Measurements from ENCODE around the gene SRC. TPM values are rescaled to one million over a fixed set of nuclear protein-coding genes. Genes with fewer than 3 reads are reported as not detected.

SRC gene
- total and polyA plus RNA-seq, 3 experiments from 2014 or later: 1.2 to 2.7 (median 2.4) TPM

- Mint-ChIP-seq H3K27me3 (peaks cover 0 to 3% of the 10 kb centered on the region in 2 donors), H3K27ac (no peak overlapping the region), H3K4me1 (no peaks in the 10 kb centered on the region), H3K4me3 (peak overlapping the region in 1 of 7 donors; percentile 44), H3K9me3 (no peaks in the 10 kb centered on the region), H3K36me3 (no peaks in the 10 kb centered on the region)
- H3K4me1 ChIP-seq (ENCODE audit: insufficient read depth, low read length): no peaks in the 10 kb centered on the region
- no peak overlapping the region for H3K27ac ChIP-seq (ENCODE audit: low read depth, low read length)
- H3K4me3 ChIP-seq (ENCODE audit: low read length): no peak overlapping the region
- H3K27me3 ChIP-seq (ENCODE audit: insufficient read depth, low read length, poor library complexity, severe bottlenecking): no peaks in the 10 kb centered on the region
- no peaks in the 10 kb centered on the region for H3K9me3 ChIP-seq (ENCODE audit: low read length)
- POLR2A ChIA-PET: no interaction called here
- DNase-seq: no peak
- CTCF ChIA-PET: no interaction called here
- H3K36me3 ChIP-seq (ENCODE audit: insufficient read depth, low read length): no peaks in the 10 kb centered on the region
Measured at GRCh38 chr20:37329481-37330165, 16.3 kb upstream of the SRC start.

DNA sequence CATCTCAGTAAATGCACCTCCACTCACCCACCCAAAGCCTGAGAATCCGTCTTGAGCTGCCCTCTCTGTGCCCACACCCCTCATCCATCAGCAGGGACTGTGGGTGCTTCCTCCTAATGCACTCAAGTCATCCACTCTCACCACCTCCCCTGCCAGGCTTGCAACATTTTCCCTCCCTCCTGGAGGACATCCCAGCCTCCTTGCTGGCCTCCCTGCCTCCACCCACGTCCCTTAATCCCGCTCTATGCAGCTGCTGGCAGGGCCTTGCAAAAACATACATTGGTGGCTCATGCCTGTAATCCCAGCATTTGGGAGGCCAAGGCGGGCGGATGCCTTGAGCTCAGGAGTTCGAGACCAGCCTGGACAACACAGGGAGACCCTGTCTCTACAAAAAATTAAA lies 15.6 kb upstream of the SRC start:
- DNase-seq: peak in 1 of 5 donors; percentile 9
- Histone ChIP-seq H3K36me3 (ENCODE audit: insufficient read depth, low read length) (no peaks in the 10 kb centered on the region), H3K4me3 (ENCODE audit: low read length) (no peak overlapping the region), H3K4me1 (ENCODE audit: insufficient read depth, low read length) (no peaks in the 10 kb centered on the region), H3K9me3 (ENCODE audit: low read length) (no peaks in the 10 kb centered on the region), H3K27ac (ENCODE audit: low read depth, low read length) (no peak overlapping the region), H3K27me3 (ENCODE audit: insufficient read depth, low read length, poor library complexity, severe bottlenecking) (no peaks in the 10 kb centered on the region)
- ChIA-PET CTCF (no interaction called here), POLR2A (no interaction called here)
- Mint-ChIP-seq H3K4me1 (no peaks in the 10 kb centered on the region), H3K36me3 (no peaks in the 10 kb centered on the region), H3K9me3 (no peaks in the 10 kb centered on the region), H3K4me3 (no peak overlapping the region), H3K27me3 (peaks cover 0 to 3% of the 10 kb centered on the region in 2 donors), H3K27ac (peak overlapping the region in 1 of 8 donors; percentile 17)

DNA sequence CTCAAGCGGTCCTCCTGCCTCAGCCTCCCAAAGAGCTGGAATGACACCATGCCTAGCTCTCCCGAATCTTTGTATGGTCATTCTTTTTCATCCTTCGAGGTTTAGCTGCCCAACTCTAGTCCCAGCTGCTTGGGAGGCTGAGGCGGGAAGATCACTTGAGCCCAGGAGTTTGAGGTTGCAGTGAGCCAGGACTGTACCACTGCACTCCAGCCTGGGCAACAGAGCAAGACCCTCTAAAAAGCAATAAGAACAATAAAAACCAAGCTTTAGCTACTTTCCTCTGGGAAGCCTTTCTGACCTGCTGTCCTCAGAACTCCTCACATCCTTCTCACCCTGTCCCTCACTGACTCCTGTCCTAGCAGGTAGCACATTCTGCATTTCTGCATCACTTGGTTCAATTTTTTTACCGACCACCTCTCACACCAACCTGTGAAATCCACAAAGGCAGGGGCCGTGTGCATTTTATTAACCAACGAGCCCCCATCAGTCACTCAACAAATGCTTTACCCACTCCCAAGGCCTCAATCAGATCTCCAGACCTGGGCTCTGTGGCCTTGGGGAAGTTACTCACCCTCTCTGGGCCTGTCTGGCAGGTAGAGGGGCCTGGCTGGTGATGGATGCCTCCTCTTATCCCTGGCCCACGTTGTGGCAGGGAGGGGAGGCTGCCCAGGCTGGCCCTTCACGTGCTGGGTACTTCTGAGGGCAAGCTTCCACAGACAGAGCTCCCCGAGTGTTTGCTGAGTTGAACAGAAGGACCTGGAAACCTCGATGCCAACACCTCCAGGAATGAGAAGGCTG lies 14.7 kb upstream of the SRC start:
- ChIA-PET POLR2A (no interaction called here), CTCF (no interaction called here)
- H3K4me1 Mint-ChIP-seq: peaks cover 7 to 8% (median 8%) of the 10 kb centered on the region in 3 donors
- no peak overlapping the region for H3K27ac ChIP-seq (ENCODE audit: low read depth, low read length)
- DNase-seq: peak in 1 of 5 donors; percentile 29
- H3K27me3 ChIP-seq (ENCODE audit: insufficient read depth, low read length, poor library complexity, severe bottlenecking): no peaks in the 10 kb centered on the region
- H3K36me3 Mint-ChIP-seq: no peaks in the 10 kb centered on the region
- no peak overlapping the region for H3K4me3 Mint-ChIP-seq
- no peaks in the 10 kb centered on the region for H3K9me3 ChIP-seq (ENCODE audit: low read length)
- peaks cover 0 to 5% of the 10 kb centered on the region in 2 donors for H3K27me3 Mint-ChIP-seq
- no peak overlapping the region for H3K27ac Mint-ChIP-seq
- H3K4me3 ChIP-seq (ENCODE audit: low read length): no peak overlapping the region
- H3K9me3 Mint-ChIP-seq: no peaks in the 10 kb centered on the region
- H3K4me1 ChIP-seq (ENCODE audit: insufficient read depth, low read length): no peaks in the 10 kb centered on the region
- no peaks in the 10 kb centered on the region for H3K36me3 ChIP-seq (ENCODE audit: insufficient read depth, low read length)

- Histone ChIP-seq H3K27ac (ENCODE audit: low read depth, low read length) (no peak overlapping the region), H3K36me3 (ENCODE audit: insufficient read depth, low read length) (no peaks in the 10 kb centered on the region), H3K4me3 (ENCODE audit: low read length) (no peak overlapping the region), H3K9me3 (ENCODE audit: low read length) (no peaks in the 10 kb centered on the region), H3K4me1 (ENCODE audit: insufficient read depth, low read length) (no peaks in the 10 kb centered on the region), H3K27me3 (ENCODE audit: insufficient read depth, low read length, poor library complexity, severe bottlenecking) (no peaks in the 10 kb centered on the region)
- DNase-seq: no peak
- POLR2A ChIA-PET: no interaction called here
- H3K4me1 Mint-ChIP-seq: peaks cover 12 to 21% (median 19%) of the 10 kb centered on the region in 3 donors
- H3K27ac Mint-ChIP-seq: no peak overlapping the region
- CTCF ChIA-PET: no interaction called here
- H3K27me3 Mint-ChIP-seq: peaks cover 0 to 5% of the 10 kb centered on the region in 2 donors
- H3K36me3 Mint-ChIP-seq: no peaks in the 10 kb centered on the region
- H3K9me3 Mint-ChIP-seq: no peaks in the 10 kb centered on the region
- H3K4me3 Mint-ChIP-seq: no peak overlapping the region
Measured at GRCh38 chr20:37333130-37333847, 12.7 kb upstream of the SRC start.

- Mint-ChIP-seq H3K4me3 (peak overlapping the region in 1 of 7 donors; percentile 32), H3K4me1 (peaks cover 12 to 21% (median 19%) of the 10 kb centered on the region in 3 donors), H3K9me3 (no peaks in the 10 kb centered on the region), H3K36me3 (no peaks in the 10 kb centered on the region), H3K27me3 (peaks cover 0 to 5% of the 10 kb centered on the region in 2 donors), H3K27ac (no peak overlapping the region)
- peak in 1 of 5 donors; percentile 33 for DNase-seq
- ChIA-PET CTCF (no interaction called here), POLR2A (no interaction called here)
- Histone ChIP-seq H3K36me3 (ENCODE audit: insufficient read depth, low read length) (no peaks in the 10 kb centered on the region), H3K4me1 (ENCODE audit: insufficient read depth, low read length) (no peaks in the 10 kb centered on the region), H3K4me3 (ENCODE audit: low read length) (no peak overlapping the region), H3K27me3 (ENCODE audit: insufficient read depth, low read length, poor library complexity, severe bottlenecking) (no peaks in the 10 kb centered on the region), H3K9me3 (ENCODE audit: low read length) (no peaks in the 10 kb centered on the region), H3K27ac (ENCODE audit: low read depth, low read length) (no peak overlapping the region)
Measured at GRCh38 chr20:37333848-37334318, 12.1 kb upstream of the SRC start.

DNA sequence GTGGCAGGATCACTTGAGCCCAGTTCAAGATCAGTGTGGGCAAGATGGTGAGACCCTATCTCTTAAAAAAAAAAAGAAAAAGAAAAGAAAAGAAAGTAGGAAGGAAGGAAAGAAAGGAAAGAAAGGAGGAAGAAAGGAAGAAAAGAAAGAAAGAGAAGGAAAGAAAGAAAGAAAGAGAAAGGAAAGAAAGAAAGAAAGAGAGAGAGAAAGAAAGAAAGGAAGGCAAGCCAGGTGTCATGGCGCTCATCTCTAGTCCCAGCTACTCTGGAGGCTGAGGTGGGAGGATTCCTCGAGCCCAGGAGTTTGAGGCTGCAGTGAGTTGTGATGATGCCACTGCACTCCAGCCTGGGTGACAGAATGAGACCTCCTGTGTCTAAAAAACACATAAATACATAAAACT lies 11.5 kb upstream of the SRC start:
- no peaks in the 10 kb centered on the region for H3K36me3 Mint-ChIP-seq
- no peak overlapping the region for H3K4me3 Mint-ChIP-seq
- H3K9me3 Mint-ChIP-seq: no peaks in the 10 kb centered on the region
- H3K4me3 ChIP-seq (ENCODE audit: low read length): no peak overlapping the region
- H3K27ac Mint-ChIP-seq: no peak overlapping the region
- peaks cover 12 to 21% (median 19%) of the 10 kb centered on the region in 3 donors for H3K4me1 Mint-ChIP-seq
- H3K9me3 ChIP-seq (ENCODE audit: low read length): no peaks in the 10 kb centered on the region
- no peak for DNase-seq
- H3K27me3 Mint-ChIP-seq: peaks cover 0 to 4% of the 10 kb centered on the region in 2 donors
- ChIA-PET CTCF (interaction anchor here (1.0 kb wide), 1 partner anchor 200 kb away, joined by 3 read pairs; no protein-coding TSS in a partner anchor), POLR2A (no interaction called here)
- H3K4me1 ChIP-seq (ENCODE audit: insufficient read depth, low read length): no peaks in the 10 kb centered on the region
- H3K27ac ChIP-seq (ENCODE audit: low read depth, low read length): no peak overlapping the region
- no peaks in the 10 kb centered on the region for H3K27me3 ChIP-seq (ENCODE audit: insufficient read depth, low read length, poor library complexity, severe bottlenecking)
- H3K36me3 ChIP-seq (ENCODE audit: insufficient read depth, low read length): no peaks in the 10 kb centered on the region

DNA sequence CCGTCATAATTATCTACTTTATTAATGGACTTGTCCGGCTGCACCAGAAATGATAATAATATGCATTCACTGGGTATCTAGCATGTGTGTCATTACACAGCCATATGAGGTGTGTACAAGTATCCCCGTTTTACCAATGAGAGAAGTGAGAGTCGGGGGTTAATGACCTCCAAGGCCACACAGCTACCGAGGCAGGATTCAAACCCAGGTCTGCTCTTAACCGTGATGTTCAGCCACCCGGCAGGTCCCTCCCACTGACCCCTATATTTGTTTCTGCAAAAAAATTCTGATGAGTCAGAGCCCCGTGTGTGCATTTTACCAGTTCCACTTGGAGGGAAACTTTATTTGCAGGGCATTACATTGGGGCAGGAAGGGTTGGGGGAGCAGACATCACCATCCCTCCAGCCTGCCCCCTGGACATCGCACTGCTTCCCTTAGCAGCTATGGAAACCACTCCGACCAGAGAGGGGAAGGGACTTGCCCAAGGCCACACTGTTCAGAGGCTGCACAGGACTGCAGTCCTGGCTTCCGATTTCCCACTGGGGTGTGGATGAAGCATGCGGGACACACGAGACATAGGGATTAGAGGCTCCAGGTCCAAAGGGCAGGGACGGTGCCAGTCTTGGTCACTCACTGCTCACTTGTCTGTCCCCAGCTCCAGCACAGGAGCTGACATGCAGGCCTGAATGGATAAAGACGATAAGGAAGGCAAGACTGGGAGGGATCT lies 10.1 kb upstream of the SRC start:
- no peaks in the 10 kb centered on the region for H3K36me3 Mint-ChIP-seq

More for the DNA sequence above, 10.1 kb upstream of the SRC start:
- peak overlapping the region in 5 of 8 donors; percentile 17 to 85 (median 53) for H3K27ac Mint-ChIP-seq
- H3K4me1 Mint-ChIP-seq: peaks cover 12 to 21% (median 19%) of the 10 kb centered on the region in 3 donors
- H3K9me3 Mint-ChIP-seq: no peaks in the 10 kb centered on the region
- peak in 1 of 5 donors; percentile 10 for DNase-seq
- no peaks in the 10 kb centered on the region for H3K27me3 ChIP-seq (ENCODE audit: insufficient read depth, low read length, poor library complexity, severe bottlenecking)
- H3K36me3 ChIP-seq (ENCODE audit: insufficient read depth, low read length): no peaks in the 10 kb centered on the region
- H3K9me3 ChIP-seq (ENCODE audit: low read length): no peaks in the 10 kb centered on the region
- H3K4me3 Mint-ChIP-seq: peak overlapping the region in 3 of 7 donors; percentile 39 to 54 (median 50)
- no peak overlapping the region for H3K4me3 ChIP-seq (ENCODE audit: low read length)
- CTCF ChIA-PET: interaction anchor here (1.0 kb wide), 1 partner anchor 199 kb away, joined by 3 read pairs; no protein-coding TSS in a partner anchor
- H3K4me1 ChIP-seq (ENCODE audit: insufficient read depth, low read length): no peaks in the 10 kb centered on the region
- H3K27me3 Mint-ChIP-seq: peaks cover 0 to 4% of the 10 kb centered on the region in 2 donors
- POLR2A ChIA-PET: no interaction called here
- no peak overlapping the region for H3K27ac ChIP-seq (ENCODE audit: low read depth, low read length)

Measured in CD8-positive, alpha-beta memory T cell (primary cell).